Ecto neural progenitor cell (in vitro differentiated cells): ENCODE results near the gene HACD3.
"Not testable (repeated sequence)": the region's sequence is repeated elsewhere in the genome, so short reads cannot be mapped to it uniquely, and the experiment has no call there.

Experiments used
- DNase-seq: peaks from one replicate; pipeline ENCODE4 v3.0.0-alpha.2; 2018; ENCODE audit warnings: low spot score

The HACD3 gene

DNA sequence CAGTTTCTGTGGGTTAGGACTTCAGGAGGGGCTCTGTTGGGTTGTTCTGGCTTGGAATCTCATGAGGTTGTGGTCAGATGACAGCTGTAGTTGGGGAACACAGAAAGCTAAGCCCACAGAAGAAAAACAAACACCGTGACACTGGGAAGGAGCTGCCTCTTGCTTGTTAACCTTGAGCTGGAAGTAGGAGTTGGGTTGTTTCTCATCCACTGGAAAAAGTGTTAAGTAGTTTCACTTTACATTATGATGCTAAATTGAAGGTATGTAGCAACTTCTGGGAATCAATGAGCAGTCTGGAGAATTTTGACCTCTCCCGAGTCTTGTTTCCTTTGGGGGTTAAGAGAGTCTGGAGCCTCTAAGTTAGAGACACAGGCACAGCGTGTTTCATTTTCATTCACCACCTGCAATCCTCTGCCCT, 20.4 kb downstream of the HACD3 start:
- DNase-seq = no peak

DNA sequence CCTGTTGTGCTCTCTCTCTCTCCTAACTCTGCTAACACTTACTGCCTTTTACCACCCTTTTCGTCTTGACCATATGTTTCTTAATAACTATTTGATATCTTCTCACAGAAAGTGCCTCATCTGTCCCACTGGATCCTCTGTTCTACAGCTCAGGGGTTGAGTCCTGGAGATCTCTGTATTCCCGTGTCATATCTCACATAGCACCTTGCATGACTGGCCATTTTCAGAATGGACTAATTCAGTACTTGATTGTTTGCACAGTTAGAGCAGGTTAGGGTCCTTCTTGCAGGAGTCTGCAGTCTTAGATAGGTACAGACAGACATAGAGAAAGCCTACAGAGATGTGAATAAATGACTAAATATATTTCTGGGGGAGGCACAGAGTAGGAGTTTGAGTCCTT, 20.9 kb downstream of the HACD3 start:
- DNase-seq = no peak

DNA sequence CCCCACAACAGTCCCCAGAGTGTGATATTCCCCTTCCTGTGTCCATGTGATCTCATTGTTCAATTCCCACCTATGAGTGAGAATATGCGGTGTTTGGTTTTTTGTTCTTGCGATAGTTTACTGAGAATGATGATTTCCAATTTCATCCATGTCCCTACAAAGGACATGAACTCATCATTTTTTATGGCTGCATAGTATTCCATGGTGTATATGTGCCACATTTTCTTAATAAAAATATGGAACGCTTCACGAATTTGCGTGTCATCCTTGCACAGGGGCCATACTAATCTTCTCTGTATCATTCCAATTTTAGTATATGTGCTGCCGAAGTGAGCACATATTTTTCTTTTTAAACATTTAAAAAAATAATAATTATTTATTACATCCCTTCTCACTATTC, 22.6 kb downstream of the HACD3 start:
- DNase-seq = not testable (repeated sequence)

DNA sequence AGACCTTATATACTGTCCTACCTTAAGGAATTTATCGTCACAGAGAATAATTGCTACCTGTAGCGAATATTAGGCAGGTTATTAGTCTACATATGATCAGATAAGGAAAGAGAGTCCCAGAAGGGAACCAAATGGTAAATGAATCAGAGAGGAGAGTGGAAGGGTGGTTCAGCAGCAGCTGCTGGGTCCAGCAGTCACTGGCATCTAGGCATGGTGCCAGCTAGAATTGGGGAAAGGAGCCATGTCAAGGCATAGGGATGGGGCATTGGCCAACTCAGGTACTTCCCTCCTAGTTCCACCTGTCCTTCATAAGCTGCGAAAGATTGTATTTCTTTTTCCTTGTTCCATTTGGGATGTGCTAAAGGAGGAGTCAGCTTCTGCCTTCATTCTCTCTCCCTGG, 23.4 kb downstream of the HACD3 start:
- DNase-seq = no peak

DNA sequence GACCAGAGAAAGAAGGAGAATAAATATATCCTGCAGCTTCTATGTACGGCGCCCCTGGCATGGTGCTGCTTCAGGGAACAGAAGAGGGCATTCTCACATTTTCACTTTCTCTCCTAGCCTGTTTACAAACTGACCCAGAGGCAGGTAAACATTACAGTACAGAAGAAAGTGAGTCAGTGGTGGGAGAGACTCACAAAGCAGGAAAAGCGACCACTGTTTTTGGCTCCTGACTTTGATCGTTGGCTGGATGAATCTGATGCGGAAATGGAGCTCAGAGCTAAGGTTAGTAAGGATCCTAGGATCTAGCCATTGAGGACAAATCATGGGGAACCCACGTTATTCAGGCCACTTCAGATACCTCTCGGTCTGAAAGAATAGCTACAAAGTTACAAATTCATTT, 26.4 kb downstream of the HACD3 start:
- no peak for DNase-seq

DNA sequence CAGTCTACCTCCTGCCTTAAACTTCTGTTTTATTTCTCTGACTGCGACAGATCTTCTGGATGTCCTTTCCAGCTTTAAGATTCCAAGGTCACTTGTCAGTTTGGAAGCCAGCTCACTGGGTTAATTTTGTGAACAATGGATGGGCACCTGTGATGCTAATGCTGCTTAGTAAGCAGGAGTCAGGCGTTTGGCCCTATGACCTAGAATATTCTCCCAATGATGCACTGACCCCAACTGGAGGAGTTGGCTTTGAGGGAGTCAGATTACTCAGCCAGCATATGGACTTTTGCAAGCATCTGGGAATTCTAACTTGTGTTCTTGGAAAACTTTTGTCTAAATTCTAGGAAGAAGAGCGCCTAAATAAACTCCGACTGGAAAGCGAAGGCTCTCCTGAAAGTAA, 28.1 kb downstream of the HACD3 start:
- DNase-seq = no peak

DNA sequence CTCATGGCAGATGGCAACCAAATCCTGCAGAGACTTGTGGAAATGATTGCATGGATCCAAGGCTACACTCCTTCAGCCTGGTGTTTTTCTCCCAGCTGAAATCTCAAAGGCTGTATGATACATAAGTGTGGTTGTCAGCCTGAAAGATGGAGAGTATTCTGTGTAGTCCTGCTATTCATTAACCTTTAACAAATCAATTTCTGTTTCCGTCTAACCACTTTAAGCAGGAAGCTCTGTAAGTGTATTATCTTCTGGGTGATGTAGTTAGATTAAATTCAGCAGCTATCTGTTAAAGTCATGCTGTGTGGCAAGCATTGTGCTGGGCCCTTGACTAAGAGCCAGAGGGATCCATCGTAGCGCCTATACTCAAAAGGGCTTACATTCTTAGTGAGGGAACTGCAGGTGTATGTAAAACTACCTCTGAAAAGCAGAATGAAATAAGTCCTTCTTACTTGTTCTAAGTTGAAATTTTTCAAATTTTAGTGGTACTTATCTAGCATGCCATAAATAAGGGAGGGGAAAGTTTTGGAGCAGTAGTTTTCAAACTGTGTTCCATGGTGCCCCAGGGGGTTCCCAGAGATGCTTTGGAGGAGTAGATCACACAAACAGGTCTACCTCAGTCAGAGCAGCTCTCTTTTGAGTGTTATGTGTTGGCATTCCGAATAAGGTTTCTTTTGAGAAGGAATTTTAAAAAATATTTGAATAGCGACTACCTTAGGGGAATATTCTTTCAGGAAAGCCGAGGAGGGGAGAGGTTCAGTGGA, 28.9 kb downstream of the HACD3 start:
- DNase-seq = no peak

DNA sequence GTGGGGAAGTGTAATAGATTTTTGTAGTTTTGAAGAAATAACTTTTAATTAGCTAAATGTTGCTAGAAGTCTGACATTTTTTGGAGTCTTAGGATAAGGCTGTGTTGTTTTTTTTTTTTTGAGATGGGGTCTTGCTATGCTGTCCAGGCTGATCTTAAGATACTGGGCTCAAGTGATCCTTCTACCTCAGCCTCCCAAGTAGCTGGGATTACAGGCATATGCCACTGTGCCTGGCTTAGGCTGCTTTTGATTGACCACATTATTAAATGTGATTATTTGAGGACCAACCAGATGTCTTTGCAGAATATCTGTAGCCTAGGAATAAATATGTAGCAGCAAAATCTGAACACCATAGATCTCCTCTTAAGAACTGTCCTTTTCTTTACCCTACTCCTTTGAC, 29.7 kb downstream of the HACD3 start:
- no peak for DNase-seq

DNA sequence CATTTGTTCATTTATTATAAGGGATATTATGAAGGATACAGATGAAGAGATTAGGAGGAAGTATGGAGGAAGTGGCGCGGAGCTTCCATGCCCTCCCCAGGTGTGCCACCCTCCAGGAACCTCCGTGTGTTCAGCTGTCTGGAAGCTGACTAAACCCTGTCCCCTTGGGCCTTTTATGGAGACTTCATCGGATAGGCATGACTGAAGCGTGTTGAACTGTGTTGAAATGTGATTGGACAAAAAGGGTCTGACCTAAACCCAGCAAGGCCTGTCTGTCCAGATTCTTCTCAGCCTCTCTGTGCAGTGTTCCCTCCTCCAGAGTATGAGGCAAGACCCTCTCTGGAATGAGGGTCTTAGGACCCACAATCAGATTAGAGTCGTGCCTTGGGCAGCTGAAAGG, 31.7 kb downstream of the HACD3 start:
- no peak for DNase-seq

DNA sequence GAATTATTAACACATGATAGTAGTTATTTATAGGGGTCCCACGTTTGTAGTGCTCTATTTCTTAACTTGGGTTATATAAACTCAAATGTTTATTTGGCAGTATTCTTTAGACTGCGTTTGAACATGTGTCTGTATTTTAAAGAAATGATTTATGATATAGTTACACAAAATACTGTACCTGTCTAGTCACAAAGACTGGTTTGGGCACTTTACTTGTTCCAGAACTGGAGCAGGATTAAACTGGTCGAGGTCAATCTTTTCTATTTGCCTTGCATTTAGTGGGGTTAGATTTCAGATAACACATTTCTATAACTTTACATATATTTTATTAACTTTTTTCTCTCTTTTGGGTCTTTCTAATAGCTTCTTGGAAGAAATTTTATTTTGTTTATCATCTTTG, 39.5 kb downstream of the HACD3 start:
- DNase-seq = no peak

DNA sequence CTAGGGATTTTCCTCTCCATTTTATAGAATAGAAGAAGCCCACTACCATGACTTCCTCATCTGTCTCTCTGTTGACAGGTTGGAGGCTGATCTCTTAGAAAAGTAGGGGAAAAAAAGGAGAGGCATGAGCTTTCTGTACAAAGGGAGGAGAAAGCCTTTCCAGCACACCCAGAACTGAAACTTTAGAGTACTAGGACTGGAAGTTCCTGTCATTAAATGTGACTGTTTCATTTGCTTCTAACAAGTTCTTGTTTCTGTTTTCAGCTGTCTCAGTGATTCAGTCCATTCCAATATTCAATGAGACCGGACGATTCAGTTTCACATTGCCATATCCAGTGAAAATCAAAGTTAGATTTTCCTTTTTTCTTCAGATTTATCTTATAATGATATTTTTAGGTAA, 41.7 kb downstream of the HACD3 start:
- DNase-seq = no peak

DNA sequence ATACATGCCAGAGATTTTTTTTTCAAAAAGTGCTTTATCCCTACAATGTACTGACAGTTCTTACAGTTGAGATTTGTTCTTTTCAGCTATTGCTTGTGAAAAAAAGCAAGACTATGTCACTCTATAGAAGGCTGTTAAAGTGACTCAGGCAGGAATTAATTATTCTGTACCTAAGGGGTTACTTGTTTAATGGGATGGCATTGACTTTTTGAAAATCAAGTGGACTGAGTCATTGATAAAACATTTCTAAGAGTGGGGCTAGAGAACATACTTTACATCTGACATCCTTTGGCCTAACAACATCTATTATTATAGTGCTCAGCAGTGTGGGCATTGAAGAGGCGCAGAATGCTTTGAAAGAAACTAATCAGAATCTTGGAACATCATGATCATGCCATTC, 46.4 kb downstream of the HACD3 start:
- DNase-seq = no peak

DNA sequence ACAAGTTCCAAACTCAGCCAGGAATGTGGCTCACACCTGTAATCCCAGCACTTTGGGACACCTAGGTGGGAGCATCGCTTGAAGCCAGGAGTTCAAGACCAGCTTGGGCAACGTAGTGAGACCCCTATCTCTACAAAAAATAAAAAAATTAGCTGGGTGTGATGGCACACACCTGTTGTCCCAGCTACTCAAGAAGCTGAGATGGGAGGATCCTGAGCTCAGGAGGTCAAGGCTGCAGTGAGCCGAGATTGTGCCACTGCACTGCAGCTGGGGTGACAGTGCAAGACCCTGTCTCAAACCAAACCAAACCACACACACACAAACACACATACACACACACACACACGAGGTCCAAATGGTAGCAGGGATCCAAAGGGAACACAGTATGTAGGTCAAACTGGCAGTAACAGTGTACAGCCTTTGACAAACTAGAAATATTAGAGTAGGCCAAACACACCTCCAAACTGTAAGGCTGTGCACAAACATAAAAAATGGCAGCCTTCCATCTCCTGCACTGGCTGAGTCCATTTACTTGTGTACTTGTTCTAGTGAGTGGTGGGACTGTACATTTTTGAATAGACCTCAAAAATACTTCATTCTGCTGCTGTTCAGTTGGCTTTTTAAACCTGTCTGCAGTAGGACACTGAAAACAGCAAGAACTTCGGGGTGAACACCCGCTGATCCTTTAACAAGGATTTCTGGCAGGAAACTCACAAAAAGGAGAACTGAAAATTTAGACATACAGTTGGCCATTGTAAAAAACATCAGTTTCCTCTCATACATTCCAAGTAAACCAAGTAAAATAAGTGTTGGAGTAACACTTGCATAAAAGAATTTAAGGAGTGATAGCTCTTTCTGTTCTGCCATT, 47.1 kb downstream of the HACD3 start:
- DNase-seq = no peak

DNA sequence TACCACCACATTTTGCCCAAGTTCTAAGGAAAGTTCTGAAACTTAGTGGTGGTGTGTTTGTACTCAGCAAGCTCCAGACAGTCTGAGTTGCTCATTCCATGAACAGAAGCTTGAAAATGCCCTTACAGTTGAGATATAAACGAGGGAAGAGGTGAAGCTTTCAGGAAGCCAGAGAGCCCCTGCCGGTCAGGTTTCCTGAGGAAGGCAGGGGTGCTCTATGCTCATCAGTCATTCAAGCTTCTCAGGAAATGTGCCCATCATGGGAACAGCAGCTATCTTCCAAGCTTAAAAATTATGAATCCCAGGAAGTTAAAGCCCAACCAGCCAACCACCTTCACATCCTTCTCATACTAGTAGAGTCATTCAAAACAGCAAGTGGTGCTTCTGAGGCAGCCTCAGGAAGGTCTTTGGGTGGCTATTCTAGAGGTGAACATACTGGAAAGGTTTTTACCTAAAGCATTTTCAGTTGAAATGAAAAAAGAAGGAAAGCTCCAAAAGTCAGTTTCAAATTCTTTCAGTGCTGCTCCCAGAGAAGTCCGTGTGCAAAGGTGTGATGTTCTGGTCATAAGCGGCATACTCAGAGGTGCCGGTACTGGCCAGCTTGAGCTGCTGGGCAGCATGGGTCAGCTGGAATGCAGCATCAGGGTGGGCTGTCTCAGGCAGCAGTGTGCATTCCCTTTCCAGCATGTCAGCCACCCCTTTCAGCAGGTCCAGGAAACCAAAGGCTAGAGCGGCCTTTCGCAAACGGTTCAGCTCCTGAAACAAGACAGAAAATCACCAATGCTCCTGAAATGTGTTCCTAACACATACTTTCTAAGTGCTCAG, 48.9 kb downstream of the HACD3 start:
- DNase-seq = no peak

DNA sequence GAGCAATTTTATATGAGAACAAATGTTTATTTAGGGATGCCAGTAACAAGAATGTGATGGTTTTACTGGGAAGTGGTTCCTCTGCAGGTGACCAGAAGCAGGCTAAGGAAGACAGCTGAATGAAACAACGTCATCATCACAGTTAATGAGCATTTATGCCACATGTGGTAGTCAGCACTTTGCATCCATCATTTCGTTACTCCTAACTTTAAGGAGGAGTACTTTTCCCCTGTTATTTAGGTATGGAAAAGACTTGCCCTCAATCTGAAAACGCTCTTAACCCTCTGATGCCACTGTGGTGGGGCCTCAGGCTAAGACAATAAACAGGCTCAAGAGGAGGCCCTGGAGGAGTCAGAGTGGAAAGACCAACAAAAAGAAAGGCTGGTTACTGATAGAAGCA, 49.5 kb downstream of the HACD3 start:
- DNase-seq = no peak

DNA sequence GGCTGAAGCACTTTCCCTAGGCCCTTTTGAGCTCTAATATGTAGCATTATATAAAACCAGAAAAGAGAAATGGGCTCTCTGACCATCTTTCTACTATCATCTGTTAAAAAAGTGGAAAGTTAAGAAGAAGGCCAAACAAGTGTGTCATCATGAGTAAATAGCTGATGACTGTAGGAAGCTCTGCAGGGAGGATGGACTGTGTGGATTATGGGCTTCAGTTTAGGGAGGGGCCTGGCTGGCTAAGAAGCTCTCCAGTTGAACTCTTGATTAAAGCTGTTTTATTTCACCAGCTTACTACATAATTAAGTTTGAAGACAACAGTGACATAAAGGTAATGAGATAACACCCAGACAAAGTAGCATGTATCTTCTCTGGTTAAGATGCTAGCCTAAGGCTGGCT, 50.0 kb downstream of the HACD3 start:
- DNase-seq = no peak

DNA sequence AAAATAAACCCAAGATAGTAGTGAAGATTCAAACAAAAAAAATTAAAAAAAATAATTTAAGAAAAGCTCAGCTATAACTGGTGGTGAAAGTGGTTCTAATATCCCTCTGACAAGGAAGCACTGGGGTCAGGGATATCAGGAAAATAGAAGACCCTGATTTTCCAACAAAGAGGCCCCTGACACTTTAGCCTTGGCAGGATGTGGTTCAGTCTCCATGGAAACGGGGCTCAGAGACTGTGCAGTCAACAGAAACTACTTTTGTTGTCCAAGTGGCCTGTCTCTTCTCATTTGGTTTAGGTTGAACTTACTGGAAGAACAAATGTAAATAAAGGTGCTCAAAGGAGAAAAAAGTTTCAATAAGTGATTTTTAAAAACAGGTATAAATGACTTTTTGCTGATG, 53.4 kb downstream of the HACD3 start:
- no peak for DNase-seq

DNA sequence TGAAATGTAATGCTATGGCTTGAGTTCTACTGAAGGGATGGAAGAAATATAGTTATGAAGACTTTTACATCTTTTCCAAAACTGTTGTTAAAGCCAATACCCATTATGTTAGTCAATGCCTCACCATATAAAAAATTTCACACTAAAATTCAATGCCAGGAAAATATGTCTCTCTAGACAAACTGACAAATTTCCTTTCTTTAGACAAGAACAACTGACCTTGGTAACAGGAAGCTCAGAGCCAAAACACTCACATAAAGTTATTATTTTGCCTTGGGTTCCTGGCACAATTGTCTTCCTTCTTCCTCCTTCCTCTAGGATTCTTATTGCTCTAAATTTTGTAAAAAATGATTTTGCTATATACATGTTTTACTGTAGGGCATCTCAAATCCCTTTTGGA, 54.0 kb downstream of the HACD3 start:
- no peak for DNase-seq

DNA sequence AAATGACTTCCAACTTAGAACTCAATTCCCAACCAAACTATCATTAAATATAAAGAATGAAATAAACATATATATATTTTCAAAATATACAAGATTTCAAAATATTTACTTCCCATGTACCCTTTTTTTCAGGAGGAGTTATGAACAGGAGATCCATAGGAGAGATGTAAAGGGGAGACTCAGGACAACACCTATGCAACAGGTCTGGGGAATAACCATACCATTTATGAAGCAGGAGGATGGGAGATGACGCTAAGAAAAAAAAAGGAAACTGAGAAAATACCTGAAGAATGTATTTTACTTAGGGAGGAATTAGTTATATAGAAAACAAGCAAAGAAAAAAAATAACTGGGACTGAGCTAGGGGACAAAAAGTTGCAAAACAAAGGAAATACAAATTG, 56.8 kb downstream of the HACD3 start:
- no peak for DNase-seq

DNA sequence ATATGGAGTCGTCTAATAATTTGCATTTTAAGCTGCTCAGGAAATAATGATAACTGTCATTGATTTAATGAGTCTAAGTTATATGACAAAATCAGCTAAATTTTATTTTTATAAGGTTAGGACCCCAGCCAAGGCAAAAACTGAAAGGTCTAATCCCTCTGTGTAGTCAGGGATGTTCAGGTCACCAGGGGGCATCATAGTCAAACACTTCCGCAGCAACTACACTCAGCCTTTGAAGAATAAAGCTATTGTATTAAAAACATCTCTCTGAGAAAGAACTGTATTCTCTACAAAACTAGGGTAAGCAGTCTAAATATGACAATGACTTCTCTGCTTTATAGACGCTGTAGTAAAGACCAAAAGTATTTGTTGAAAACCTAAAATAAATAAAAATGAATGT, 65.7 kb downstream of the HACD3 start:
- DNase-seq = no peak

DNA sequence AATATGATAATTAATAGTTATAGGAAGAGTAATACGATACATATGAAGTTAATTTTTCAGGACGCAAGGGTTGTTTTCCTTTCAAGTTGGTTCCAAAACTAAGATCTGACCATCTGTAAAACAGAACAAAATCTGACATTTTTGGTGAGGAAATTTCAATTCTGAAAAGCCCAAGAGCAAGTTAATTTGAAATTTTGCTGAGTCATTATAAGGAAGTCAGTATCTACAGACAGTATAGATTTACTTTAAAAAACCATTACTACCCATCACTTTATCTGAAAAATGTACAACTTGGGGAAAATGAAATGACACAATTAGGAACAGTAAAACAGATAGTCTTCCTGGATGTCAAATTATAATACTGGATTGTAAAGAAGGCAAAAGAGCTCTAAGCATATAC, 68.2 kb downstream of the HACD3 start:
- no peak for DNase-seq

DNA sequence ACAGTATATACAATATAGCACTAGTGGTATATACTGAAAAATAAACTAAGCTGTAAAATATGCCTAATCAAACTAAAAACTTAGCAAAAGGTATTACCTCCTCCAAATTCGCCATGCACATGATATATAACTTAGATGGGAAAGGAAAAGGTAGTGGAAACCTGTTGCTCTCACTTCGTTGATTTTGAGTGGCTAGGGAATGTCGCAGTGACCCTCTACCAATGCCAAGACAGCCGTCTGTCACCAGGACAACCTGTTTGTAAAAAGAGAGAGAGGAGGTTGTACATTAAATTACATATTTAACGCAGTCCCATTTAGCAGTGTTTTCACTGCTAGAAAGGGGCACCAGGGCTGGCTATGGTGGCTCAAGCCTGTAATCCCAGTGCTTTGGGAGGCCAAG, 69.4 kb downstream of the HACD3 start:
- no peak for DNase-seq

DNA sequence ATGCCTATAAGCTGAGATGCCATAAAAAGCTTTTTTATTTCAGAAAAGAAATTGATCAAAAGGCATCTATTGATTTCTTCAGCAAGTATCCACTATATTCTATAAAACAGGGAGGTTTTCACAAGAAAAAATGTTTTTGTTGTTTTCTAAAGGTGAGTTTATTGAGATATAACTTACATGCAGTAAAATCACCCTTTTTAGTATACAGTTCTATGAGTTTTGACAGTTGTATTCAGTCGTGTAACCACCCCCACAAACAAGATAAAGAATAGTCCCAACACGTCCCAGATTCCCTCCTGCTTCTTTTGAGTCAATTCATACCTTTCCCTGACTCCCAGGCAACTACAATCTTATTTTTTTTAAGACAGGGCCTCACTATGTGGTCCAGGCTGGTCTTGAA, 72.9 kb downstream of the HACD3 start:
- no peak for DNase-seq
